Raji (cell line): ENCODE measurements around the gene TDRD1.
A peak's percentile ranks its signal among the peaks of the same experiment; 100 is the strongest.

Source experiments
- POLR2A ChIP-seq: IDR thresholded peaks from 2 replicates; pipeline ENCODE4 v1.6.1; 2011; ENCODE audit warnings: low read depth, low read length, control low read depth; ENCODE audit not compliant: insufficient read depth

The TDRD1 gene

DNA sequence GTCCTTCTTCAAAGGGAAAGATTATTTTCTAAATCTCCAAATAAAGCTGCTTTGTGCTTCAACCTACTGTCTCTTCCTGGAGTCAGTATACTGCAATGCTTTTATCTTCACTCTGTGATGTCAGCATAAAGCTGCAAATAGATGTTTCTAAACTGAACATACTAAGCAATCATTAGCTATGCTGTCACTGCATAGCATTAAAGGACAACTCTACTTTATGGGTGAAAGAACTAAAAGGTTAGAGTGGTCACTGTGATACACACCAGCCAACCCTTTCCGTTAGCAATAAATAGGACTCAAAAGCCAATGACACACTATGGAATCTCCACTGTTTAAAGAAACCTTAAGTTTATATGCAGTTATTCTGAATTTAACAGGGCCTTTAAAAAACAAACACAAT, 6.9 kb upstream of the TDRD1 start:
- no peak for TF ChIP-seq POLR2A

- TF ChIP-seq POLR2A, result no peak
Measured at GRCh38 chr10:114172776-114173602, 6.2 kb upstream of the TDRD1 start.

DNA sequence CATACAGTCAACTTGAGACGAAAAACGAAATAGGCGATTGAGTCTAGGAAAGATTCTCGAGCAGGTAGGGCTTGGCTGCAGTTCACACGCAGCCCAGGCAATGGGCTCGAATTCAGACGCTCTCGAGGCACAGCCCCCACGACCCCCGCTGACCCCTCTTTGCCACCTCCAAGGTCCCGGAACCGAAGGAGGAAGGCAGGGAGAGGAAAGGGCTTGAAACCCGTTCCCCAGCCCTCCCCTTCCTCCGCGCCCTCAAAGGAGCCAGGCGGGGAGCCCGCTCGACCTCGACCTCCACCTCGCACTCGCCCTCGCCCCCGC, 5.6 kb upstream of the TDRD1 start:
- no peak for TF ChIP-seq POLR2A

- peak; percentile 80 for TF ChIP-seq POLR2A
Measured at GRCh38 chr10:114173921-114174694, 5.0 kb upstream of the TDRD1 start, which contains the start of gene CCDC186. Gene CCDC186 (minus strand): TSS chr10:114174203. CDS start chr10:114163268, 10,935 bp downstream.

DNA sequence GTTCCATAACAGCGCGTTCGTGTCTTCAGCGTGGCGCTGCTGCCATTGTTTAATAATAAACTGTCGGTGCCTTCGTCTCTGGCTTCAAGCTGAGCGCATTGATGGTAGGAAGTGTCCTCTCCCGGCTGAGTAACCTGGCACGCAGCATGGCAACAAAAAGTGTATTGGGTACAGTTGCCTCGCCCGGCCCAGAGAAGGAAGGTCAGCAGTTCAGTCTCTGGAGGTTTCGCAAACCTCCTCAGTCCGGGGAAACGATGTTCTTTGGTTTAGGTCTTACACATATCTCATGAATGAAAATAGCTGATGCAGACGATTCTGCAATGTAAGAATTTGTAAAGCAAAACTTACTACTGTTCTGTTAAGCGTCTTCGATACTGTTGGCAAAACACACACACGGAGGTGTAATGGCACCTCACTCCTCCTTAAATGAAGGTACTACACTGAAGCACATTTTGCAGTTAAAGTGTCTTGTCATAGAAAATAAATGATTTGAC, 4.4 kb upstream of the TDRD1 start:
- no peak for TF ChIP-seq POLR2A

DNA sequence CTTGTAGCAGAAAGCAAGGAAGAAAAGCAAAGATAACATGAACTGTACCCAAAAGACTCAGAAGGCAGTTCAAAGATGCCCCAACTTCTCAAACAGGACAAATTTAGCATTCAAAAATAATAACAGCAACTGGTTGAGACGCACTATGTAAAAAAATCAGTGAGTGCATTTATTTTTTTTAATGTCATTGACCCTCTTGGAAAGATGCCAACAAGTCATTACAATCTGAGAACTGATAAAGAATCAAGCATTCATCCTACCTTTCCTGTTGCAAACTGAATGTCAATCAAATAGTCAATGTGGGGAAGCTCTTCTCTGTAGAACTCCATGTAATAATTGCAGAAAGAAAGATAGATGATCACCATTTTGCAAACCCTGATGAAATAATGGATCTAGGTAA, 3.5 kb upstream of the TDRD1 start:
- no peak for TF ChIP-seq POLR2A

- no peak for TF ChIP-seq POLR2A
Measured at GRCh38 chr10:114176511-114176910, 2.6 kb upstream of the TDRD1 start.

GRCh38 chr10:114179747-114180146, 594 bp downstream of the TDRD1 start:
- TF ChIP-seq POLR2A, result no peak

DNA sequence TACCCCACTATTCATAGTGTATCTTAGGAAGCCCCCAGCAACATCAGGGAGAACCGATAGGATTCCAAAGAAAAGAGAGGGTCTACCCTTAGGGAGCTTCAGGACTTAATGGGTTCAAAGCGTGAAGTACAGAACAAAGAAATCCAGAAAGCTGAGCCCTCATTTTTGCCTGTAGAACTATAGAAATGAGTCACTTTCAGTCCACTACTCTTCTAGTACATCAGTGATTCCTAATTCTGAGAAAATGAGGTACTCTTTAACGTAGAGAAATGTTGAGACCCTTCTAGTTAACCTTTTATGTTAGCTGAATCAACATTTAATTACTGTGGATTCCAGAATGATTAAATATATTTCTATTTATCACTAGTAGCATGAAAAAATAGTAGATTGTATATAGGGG, 1.8 kb downstream of the TDRD1 start:
- no peak for TF ChIP-seq POLR2A

- TF ChIP-seq POLR2A, result no peak
Measured at GRCh38 chr10:114181971-114182370, 2.8 kb downstream of the TDRD1 start.

DNA sequence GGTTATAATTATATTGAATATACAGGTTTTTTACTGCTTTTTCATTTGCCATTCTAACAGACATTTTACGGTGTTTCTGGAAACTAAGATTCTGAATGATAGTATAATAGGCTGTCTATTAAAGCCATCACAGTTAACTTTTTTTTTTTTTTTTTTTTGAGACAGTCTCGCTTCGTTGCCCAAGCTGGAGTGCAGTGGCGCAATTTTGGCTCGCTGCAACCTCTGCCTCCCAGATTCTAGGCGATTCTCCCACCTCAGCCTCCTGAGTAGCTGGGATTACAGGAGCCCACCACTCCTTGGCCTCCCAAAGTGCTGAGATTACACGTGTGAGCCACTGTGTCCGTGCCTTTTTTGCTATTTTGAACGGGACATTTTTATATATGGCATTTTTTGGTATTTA, 4.4 kb downstream of the TDRD1 start:
- TF ChIP-seq POLR2A, result no peak

- no peak for TF ChIP-seq POLR2A
Measured at GRCh38 chr10:114184276-114184675, 5.1 kb downstream of the TDRD1 start.

- no peak for TF ChIP-seq POLR2A
Measured at GRCh38 chr10:114188001-114188400, 8.8 kb downstream of the TDRD1 start.

GRCh38 chr10:114188900-114189299, 9.7 kb downstream of the TDRD1 start:
- TF ChIP-seq POLR2A, result no peak

DNA sequence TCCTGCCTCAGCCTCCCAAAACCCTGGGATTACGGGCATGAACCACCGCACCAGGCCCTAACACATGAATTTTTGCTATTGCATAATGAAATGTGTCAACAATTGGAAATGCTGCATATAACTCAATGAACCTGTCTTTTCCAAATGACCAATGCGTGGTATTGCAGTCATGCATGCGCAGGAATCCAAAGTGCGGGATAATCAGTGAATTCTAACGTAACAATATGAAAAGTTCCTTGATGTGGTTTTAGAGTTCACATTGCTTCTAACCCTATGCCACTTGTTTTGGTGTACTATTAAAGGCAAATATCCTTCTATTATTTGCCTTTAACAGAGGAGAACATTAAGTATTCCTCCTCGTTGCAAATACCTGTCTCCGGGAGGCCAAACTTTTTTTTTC, 10.5 kb downstream of the TDRD1 start:
- TF ChIP-seq POLR2A, result no peak

DNA sequence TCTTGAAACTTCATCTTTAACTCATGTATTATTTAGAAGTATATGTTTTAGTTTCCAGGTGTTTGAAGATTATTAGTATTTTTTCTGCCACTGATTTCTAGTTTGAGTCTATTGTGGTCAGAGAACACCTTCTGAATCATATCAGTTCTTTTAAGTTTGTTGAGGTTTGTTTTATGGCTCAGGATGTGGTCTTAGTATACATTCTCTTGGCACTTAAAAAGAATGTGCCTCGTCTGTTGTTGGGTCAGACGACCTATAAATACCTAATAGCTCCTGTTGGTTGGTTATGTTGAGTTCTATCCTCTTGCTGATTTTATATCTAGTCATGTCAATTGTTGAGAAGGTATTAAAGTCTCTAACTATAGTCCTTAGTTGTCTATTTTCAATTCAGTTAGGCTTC, 15.9 kb downstream of the TDRD1 start:
- TF ChIP-seq POLR2A, result no peak

DNA sequence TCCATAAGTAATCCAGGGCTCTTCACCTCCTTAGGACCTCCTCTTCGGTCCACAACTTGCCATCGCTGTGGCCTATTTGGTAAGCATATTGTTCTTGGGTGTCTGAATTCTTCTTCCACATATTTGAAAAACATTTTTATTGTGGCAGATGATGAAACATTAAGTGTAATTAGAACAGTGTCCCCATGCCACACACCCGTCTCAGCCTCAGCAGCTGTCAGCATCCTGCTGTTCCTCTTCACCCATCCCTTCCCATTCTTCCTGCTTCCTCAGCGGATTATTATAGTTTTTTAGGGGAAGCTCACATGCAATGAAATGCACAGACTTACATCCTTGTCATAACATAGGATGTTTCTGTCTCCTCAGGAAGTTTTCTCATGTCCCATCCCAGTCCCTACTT, 20.1 kb downstream of the TDRD1 start:
- no peak for TF ChIP-seq POLR2A

- no peak for TF ChIP-seq POLR2A
Measured at GRCh38 chr10:114202812-114203211, 23.7 kb downstream of the TDRD1 start.
